ENCODE results near the gene RXRG.
A peak's percentile ranks its signal among the peaks of the same experiment; 100 is the strongest.
"Not testable (repeated sequence)": the region's sequence is repeated elsewhere in the genome, so short reads cannot be mapped to it uniquely, and the experiment has no call there.

Gene RXRG

DNA sequence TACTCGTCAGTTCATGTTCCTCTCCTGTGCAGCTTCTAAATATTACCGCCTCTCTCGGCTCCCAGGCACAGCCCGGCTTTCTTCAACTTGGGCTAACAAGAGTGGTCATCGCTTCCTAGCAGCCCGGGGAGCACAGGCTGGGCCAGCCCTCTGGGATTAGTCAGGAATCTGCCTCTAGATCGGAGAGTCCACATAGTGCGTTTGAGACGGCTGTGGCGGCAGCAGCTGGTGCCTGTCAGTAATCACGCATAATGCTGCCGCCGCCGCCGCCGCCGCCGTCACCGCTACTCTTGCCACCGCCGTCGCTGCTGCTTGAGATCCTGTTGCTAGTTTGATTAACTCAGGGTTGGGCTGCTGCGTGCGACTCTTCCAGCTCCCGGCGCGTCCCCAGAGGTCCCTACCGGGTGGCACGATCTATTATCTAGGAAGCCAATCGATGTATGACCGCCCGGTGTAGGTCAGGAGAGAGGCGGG lies at the start of gene RXRG:
TSS of gene RXRG (minus strand) at position 230 of the 474 bp plus-strand sequence. CDS start 233 bp downstream, outside the sequence.
- DNase-seq, result peak in 1 of 2 experiments; percentile 7

DNA sequence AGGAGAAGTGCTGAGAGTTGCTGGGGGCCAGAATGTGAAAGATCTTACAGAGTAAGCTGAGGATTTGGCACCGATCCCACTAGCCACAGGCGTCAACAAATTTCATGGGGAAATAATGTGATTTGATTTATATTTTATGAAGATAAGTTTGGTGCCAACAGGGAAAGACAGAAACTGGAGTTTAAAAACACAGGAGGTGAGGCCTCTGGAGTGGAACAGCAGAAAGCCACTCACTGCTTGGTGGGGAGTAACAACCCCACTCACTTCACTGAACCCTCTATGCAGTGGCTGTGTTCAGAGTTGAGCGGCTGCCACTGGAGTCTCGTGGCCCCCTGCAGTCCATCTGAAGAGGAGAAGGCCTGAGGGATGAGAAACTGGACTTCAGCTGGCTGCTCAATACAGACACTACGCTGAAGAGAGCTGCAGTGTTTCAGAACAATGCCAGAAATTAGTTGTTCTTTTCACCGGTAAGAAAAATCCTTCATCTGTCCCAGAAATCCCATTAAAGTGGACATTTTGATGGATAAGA lies 48.0 kb upstream of the RXRG start:
- no peak for DNase-seq

DNA sequence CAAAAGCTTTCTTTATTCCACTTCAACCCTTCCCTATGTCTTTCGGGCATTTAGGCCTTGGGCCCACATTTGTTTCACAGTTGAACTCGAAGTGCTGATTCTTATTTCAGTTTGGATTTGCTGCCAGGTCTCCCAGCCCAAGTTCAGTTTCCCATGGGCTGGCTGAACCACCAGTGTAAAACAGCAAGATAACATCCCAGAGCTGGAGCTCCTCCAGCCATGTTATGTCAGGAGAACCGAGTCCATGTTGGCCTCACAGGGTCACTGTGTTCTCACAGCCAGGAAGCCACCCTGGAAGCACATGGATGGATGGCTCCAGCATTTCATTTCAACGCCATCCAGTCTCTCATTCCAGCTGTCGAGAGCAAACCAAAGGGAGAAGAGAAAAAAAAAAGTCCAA lies 45.2 kb upstream of the RXRG start:
- DNase-seq, result no peak

DNA sequence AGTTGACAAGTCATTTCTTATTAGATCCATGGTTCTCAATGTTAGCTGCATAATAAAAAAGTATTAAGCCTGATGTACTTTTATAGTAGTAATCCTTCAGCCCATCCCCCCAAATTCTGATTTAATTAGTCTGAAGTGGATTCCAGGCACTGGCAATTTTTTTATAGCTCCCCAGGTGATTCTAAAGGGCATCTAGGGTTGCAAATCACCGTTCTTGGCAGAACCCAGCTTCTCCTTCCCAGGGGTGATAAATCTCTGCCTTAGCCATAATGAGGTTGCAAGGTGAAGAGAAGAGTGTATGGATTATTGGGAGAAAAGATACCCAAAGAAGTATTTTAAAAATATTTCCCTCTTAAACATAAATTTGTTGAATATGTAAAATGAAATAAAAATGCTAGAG lies 43.0 kb upstream of the RXRG start:
- no peak for DNase-seq

DNA sequence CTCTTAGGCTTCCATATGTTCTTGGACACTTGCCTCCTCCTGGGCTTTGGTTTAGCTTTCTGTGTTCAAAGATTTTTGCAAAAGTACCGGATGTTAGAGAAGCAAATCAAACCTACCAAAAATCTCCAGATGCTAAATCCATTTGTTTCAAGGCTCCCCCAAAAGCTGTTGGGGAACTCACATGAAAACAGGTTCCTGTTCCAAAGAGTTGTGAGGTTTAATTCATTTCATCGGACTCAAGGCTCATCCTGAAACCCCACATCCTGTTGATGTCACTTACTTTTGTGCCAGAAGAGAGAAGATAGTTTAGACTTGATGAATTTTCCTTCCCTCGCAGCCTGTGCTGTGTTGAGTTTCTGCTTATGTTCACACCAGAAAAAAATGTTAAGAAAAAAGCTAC lies 41.7 kb upstream of the RXRG start:
- DNase-seq, result no peak

DNA sequence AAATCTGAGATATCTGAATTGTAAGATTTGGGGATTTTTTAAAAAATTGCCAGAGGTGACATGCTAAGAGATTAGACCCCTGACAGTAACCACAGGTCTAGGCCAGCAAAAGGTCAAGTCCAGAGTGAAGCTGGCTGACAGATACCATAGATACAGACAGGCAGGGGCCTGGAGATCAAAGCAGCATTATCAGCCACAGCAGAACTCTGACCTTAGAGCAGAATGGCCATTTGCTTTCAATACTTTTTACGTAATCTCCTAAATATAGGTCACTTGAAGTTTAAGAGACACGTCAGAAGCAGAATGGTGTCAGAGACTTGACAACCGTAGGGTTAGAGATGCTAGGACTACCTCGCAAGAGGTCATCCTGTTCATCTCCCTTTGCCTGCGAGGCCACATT lies 40.8 kb upstream of the RXRG start:
- no peak for DNase-seq

DNA sequence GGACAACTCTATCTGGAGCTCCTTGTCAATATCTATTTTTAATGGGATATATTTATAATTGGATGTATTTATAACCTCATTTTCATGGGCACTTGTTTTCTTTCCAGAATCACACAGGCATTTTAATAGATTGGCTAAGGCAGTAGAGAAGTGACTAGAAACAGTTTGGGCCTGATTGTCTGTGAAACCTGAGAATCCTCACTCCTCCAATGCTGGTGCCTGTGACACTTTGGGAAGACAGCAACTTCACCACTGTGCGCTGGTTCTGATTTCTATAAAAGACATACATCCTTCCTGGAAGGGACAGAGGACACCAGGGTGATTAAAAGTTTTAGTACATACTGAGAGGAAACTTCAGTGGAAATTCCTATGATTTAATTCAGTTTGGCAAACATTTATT lies 39.6 kb upstream of the RXRG start:
- no peak for DNase-seq

DNA sequence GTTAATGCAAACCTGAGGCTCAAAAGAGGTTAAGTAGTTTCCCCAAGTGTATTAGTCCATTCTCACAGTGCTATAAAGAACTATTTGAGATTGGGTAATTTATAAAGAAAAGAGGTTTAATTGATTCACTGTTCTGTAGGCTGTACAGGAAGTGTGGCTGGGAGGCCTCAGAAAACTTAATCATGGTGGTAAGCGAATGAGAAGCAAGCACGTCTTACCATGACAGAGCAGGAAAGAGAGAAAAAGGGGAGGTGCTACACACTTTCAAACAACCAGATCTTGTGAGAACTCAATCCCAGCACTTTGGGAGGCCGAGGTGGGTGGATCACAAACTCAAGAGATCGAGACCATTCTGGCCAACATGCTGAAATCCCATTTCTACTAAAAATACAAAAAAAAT lies 38.5 kb upstream of the RXRG start:
- no peak for DNase-seq

DNA sequence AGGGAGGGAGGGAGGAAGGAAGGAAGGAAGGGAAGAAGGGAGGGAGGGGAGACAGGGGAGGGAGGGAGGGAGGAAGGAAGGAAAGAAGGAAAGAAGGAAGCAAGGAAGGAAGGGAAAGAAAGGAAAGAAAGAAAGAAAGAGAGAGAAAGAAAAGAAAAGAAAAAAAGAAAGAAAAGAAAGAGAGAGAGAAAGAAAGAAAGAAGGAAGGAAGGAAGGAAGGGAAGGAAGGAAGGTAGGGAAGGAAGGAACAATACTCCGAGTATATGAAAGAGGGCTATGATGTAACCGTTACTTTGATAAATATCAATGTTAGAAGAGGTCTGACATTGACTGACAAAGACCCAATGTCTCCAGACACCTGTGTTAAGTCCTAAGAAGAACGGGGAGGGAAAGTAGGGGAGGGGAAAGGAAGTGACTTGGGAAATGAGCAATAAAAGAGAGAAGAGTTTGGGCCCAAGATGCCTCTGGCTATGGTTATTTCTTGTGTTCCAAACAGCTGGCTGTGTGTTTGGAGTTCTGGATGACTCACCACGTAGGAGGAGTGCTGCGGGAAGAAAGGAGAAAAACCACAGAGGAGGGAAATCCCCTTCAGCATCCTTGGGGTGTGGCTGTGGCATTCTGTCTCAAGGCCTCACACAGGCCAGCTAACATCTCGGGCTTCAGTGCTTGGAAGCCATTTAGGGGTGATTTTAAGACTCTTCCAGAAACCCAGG lies 37.0 kb upstream of the RXRG start:
- DNase-seq, result no peak

DNA sequence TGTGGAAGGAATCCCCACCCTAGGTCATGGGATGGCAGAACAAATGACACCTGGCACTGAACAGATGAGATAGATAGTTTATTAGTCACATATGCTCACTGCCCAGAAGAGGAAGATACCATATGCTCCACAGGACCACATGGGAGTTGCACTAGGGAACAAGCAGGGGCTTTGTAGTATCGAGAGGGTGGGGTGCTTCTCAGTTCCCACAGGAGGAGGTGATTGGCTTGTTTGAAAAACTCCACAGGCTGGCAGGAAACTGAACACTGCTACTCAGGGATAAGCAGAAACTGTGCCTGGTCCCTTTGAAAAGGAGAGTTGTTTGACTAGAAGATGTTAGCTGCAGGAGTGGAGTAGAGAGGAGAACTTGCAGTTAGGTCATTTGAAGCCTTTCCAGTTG lies 31.9 kb upstream of the RXRG start:
- DNase-seq, result no peak

DNA sequence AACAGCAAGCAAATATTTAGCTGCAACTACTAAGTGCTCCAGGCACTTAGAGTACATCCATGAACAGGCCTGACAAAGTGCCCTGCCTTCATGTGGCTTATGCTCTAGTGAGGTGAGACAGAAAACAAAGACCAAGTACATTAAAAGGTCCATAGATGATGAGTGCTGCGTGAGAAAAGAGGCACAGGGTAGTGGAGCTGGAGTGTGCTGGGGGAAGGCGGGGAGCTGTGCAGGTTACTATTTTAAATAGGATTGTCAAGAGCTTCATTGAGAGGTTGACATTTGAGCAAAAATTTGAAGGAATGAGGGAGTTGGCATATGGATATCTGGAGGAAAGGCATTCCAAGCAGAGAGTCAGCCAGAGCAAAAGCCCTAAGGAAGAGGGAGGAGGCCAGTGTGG lies 29.3 kb upstream of the RXRG start:
- no peak for DNase-seq

DNA sequence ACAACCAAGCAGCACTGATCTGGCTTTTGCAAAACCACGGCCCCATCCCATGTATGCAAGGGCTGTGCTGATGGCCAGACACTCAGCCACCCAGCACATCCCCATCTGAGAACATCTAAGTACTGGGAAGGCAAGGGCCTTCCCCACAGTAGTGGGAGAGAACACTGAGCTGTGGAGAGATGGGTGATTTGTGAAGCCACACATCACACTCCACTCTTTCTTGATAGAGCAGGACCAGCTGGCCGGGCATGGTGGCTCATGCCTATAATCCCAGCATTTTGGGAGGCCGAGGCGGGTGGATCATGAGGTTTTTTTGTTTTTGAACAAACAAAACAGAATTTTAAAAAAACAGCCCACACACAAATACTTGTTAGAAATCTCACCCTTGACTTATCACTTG lies 28.2 kb upstream of the RXRG start:
- DNase-seq, result no peak

DNA sequence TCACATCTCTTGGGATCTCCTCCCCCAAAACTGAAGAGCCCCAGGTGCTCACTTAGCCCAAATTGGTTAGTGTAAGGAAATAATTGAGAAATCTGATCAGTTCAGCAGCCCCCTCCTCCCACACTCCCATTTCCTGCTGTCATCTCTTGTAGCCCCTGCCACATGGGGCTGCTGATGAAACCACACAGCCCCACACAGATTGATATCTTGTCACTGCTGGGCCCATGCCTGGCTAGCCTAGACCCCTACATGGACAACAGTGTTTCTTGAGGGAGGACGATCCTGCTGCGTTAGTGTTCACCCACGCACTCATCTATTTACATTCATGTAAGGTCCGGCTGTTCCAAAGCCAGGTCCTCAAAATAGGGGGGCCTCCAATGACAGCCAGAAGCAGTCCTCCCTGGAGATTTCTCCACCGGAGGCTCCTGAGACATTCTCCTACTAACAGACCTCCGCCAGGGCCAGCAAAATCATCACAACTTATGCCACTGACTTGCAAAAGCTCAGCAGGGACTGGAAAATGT lies 23.9 kb upstream of the RXRG start:
- DNase-seq, result no peak

DNA sequence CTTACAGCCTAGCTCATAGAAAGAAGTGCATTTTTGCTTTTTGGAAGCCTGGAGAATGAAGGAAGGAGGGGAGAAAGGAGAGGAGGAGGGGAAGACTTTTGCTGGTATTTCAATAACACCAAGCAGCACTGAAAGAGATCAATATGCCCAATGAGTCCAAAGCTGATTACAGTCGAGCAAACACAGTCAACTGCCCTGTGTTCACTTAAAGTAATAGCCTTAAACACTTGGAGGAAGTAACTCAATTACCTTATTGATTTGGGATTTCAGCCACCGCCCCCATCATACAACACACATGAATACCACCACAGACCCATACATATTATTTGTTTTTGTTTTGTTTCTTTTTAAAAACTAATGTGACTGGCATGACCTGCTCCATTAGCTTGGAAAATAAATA lies 23.3 kb upstream of the RXRG start:
- no peak for DNase-seq

DNA sequence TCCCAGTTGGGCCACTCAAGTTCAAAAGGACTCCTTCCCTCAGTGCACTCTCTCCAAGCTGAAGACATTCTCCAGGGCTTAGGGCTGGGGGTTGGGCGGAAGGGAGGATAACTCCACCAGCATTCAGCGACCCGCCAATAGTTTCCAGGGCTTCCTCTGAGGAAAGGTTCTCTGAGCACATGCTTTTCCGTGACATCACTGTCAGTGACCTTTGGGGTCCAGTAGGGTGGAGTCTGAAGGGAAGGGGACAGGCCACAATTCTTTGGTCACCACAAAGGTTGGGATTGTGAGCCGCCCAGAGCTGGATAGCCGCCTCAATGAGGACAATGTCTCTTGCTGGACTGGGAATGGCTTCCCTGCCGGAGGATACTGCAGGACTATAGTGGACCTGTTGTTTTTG lies 22.8 kb upstream of the RXRG start:
- DNase-seq, result no peak

DNA sequence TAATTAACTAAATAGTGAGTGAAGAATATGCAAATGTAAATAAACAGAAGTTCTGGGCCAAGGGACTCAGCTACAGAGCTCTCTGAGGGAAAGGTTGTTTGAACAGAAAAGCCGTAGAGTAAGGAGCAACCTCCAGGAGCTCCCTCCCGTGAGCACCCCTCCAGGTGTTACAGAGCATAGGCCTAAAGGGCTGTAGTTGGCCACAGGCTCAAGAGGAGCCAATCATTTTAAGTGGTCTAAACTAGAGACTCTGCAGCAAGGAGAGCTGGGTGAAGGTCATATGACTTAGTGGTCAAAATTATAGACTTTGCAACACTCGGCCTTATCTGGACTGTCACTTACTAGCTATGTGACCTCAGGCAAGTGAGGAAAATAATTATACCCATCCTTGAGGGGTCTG lies 19.1 kb upstream of the RXRG start:
- no peak for DNase-seq

DNA sequence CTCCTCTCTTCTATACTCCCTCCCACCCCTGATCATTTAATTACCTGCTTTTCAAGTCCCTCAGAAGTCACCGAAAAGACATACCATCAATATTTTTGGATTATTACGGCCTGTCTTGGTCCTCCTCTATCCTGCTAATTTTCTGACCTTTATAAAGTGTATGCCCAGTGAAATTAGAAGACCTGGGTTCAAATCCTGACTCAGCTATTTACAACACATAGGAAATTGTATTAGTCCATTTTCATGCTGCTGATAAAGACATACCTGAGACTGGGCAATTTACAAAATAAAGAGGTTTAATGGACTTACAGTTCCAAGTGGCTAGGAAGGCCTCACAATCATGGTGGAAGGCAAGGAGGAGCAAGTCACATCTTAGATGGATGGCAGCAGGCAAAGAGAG lies 14.8 kb upstream of the RXRG start:
- DNase-seq, result not testable (repeated sequence)

DNA sequence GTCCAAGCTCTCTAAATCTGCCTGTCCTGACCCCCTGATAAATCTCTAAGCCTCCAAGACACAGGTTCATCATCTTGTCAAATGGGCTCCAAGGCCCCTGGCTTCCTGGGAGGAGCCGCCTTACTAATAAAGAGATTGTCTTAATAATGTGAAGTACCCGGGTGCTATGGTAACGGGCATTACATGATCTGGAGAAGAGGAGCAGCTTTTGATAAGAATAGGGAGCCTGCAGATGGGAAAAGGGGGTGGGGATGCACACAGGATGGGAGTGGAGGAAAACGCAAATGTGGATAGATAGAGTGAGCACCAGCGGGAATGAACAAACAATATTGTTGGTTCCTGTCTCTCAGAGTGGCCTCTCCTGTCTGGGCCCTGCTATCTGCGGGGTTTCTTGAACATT lies 11.9 kb upstream of the RXRG start:
- DNase-seq, result no peak

DNA sequence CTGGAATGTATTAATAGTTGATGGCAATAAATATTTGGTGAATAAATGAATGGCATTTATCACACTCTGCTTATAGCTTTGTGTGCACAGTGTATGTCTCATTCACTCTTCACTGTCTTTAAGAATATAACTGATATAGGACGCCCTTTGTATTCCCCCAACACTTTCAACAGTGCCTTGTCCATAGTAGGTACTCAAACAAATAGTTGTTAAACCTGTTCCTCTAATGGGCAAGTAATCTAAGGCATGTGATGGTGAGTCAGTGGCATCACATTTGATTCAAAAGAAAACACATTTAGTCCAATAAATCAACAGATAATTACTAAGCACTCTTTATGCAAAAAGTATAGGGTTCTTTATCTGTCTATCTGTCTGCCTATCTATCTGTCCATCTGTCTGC lies 11.2 kb upstream of the RXRG start:
- DNase-seq, result no peak

DNA sequence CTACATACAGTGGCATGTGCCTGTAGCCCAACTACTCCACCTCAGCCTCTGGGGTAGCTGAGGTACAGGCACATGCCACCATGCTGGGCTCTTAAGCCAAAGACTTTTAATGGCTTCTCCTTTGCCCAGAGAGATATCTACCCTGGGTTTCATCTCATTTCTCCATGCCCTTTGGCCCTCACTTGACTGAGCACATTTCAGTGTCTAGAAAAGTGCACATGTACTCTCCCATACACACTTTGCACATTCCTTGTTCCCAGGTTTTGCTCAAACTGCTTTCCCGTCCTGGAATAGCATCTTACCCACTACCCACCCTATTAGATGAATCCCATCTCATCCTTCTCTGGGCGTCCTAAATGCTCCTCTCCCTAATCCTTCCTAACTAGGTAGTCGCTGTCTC lies 10.2 kb upstream of the RXRG start:
- DNase-seq, result no peak

DNA sequence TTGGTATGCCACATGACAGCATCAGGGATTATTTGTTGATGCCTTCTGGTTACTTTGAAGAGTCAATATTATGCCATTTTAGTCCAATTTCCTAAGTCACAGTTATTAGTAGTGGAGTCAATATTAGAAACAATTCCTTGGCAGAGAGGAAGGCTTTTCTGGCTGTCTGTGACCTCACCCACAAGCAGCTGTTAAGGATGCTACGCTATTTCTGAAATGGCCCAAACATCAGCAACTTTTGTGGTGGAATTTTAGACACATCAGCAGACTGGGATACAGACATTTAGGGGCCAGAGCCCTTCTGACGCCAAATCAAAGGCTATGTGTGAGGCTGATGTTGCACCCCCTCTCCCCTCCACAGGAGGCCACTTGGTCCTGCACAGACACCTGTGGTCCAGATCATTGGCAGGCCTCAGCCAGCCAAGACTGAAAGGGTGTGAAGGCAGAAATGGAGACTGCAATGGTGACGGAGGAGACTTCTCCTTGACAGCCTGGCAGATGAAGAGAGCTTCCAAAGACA lies 9.2 kb upstream of the RXRG start:
- no peak for DNase-seq

DNA sequence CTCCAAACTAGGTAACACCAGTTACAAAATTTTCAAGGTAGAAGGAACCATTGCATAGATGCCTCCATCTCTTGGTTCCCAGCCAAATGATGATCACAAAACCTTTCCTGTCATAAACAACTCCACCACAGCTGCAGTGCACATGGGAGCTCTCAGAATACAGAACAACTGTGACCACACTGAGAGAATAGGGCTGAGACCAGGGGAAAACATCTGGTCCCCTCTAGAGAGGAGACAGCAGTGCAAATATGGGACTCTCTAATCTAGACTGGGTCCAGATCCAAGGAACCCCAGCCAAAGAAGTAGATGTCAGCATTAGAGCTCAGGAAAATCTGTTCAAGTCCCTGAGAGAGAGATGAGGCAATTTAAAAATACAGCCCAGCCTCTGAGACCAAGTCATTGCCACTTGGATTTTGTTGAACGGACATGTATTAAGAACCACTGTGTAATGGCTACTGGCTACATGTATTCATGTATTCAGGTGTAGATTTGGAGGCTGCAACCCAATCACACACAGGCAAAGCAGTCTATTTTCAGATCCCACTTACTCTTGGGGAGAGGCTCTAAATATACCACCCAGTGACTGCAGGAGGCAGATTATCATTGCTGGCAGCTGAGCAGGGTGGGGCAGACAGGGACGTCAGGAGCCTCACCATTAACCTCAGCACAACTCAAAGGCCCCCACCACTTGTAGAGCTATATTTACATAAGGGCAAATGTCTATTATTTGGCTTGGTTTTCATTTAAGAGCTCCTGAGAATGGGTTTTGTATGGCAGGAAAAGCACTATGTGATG lies 7.6 kb upstream of the RXRG start:
- DNase-seq, result no peak

DNA sequence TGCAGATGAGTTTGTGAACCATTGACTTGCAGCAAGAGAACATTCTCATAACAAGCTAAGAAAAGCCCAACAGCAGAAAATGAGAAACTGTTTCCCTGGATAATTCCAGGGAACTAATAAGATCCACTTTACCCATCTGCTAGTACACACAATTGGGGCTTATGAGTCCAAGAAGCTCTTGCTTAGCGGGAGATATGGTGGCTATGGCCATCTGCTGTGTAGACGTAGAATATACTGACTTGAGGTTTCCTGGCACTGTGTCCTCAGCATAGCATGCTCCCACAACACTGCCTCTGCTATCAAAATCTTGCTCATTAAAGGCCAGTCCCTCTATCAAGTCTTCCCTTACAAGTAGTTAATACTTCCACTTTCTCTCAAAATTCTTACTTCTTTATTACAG lies 6.8 kb upstream of the RXRG start:
- no peak for DNase-seq

DNA sequence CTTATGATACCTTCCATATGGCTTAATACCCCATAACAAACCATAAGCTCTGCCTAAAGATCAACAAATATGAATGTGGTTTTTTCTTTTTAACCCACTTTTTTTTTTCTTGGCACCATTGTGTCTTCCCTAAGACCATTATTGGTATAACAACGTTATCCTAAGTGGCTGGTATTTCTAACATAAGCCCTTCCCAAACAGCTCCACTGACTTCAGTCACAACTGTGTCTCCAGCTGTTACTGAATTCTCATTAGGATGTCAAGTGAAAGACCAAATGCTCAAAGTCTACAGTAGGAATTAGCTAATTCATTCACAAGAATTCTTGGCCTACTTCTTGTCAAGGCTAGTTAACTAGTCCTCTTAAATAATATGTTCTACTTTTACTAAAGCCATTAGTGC lies 4.2 kb upstream of the RXRG start:
- no peak for DNase-seq
